Stimulated activated CD8-positive, alpha-beta memory T cell treated with anti-CD3 and anti-CD28 coated beads, Interleukin-7, amount 100 ng/mL, for 4 hours (primary cell): Measurements from ENCODE around the gene OAF.
A peak's percentile ranks its signal among the peaks of the same experiment; 100 is the strongest.

Experiments
- DNase-seq, 2 donors: peaks; one replicate each; pipeline ENCODE4 v3.0.0-alpha.2; 2020; ENCODE audit warnings: low read depth in 2 of 2

OAF gene

GRCh38 chr11:120183701-120184141 is 27.1 kb upstream of the OAF start:
- no peak for DNase-seq

- no peak for DNase-seq
Measured at GRCh38 chr11:120184371-120184945, 26.4 kb upstream of the OAF start.

DNA sequence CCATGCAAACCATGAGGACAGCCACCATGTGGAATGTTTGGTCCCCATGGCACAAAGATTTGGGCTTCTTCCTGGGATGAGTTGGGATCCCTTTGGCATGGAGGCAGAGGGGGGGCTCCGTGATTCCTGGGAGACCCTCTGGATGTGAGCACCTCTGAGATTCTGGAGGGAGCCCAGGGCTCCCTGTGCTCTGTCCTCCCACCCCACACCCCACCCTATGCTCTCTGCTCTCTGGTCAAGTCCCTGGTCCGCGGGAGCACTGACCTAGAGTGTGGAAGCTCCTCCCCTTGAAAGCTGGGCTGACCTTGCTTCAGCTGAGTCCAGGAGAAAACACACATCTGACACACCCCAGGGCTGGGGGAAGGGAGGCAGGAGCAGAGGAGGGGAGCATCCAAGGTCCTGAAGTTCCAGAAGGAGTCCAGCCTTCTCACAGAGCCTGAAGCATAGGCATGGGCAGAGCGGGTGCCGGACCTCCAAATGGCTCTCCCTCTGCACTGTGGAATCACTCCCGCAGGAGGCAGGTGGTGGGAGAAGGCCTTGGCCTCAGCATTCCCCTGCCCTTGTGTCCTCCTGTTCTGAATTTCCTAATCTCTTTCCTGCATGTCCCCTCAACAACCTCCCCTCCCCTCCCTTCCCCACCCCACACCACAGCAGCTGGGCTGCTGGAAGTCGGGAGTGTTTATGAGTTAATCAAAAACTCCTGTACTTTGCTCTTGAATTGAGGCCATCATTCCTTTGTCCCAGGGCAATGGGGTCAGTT is 25.7 kb upstream of the OAF start:
- DNase-seq: no peak

DNA sequence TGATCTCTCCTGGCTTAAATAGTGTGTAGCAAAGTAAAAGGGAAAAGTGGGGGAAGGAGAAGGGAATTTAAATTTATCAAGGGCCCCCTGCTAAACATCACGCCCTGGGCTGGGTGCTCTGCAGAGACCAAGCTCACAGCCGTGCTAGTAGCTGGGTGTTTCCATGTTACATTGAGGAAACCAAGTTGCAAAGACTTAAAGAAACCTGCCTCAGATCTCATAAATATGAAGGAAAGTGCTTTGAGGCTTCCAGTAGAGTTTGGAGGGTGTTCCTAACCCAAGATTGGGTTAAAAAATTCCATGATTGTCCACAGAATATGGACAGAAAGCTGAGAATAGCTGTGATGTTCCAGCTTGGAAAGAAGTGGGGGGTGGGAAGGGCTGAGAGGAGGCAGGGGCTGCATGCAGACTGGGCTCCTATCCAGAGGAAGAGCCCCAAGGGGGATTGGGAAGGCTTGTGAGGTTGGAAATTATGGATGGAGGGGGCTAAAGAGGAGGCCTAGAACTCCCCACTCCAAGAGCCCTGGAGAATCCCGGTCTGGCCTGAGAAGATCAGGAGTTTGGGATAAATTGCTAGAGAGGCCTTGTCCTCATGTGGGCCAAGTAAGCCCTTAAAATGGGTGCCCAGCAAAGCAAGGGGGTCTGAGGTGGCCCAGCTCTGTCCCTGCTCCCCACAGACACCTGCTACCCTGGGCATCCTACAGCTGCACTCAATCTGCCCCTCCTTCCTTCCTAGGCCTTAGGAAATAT is 25.0 kb upstream of the OAF start:
- no peak for DNase-seq

- no peak for DNase-seq
Measured at GRCh38 chr11:120186456-120186773, 24.4 kb upstream of the OAF start.

DNA sequence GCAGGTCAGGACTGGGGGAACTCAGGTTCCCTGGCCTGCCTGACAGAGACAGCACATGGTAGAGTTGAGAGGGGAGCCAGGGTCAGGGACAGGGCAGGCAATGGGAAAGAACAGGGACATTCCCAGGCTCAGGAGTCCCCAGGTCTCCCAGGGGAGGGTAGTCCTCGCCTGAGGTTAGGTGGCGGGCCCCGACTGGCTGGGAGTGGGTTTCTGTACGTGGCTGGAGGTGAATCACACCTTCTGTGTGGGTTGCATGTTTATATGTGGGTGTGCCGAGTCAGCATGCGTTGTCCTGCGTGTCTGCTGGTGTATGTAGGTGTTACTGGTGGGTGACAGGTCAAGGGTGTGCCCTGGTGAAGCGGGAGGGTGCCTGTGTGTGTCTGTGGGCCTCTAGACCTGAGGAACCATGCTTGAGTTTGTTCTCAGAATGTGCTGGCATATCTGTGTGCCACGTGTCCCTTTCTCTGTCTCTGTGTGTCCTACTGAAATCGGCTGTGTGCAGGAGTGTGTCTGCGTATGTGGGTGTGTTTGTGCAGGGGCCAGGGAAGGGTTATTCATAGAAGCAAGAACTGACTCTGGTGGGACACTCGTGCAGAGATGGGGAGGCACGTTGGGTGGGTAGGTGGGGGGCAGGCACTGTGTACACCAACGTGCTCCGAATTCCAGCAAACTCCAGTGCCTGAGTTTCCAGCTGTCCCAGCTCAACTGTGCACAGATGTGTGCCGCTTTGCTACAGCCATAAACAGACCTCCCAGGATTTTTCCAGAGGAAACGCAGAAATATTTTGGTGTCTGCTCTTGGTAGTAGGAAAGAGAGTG is 23.8 kb upstream of the OAF start:
- peak in 1 of 2 donors; percentile 10 for DNase-seq

GRCh38 chr11:120188371-120188770 is 22.5 kb upstream of the OAF start:
- DNase-seq: no peak

DNA sequence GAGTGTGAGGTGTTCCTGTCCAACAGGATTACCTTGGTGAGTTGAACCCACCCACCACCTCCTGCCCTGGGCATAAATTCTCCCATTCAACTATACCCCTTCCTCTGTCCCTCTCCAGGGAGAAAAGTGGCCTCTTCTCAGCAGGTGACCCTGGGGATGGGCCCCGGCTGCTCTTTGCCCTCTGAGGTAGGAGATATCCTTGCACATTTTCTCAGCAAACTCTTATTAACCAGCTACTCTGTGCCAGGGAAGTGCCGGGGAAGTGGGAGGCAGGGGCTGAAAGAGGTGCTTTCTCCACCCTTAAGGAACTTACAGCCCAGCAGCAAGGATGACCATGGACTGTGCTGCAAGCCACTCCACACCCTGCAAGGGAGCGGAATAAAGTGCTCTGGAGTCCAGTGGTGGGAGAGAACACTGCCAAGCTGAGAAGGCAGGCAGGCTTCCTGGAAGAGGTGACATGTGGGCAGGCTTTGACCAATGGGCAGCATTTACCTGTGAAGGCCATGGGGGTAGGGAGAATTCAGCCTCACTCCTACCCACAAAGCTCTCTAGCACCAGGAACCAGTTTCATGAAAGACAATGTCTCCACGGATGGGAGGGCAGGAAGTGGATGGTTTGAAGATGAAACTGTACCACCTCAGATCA is 21.9 kb upstream of the OAF start:
- no peak for DNase-seq

GRCh38 chr11:120191058-120191457 is 19.8 kb upstream of the OAF start:
- DNase-seq: no peak

DNA sequence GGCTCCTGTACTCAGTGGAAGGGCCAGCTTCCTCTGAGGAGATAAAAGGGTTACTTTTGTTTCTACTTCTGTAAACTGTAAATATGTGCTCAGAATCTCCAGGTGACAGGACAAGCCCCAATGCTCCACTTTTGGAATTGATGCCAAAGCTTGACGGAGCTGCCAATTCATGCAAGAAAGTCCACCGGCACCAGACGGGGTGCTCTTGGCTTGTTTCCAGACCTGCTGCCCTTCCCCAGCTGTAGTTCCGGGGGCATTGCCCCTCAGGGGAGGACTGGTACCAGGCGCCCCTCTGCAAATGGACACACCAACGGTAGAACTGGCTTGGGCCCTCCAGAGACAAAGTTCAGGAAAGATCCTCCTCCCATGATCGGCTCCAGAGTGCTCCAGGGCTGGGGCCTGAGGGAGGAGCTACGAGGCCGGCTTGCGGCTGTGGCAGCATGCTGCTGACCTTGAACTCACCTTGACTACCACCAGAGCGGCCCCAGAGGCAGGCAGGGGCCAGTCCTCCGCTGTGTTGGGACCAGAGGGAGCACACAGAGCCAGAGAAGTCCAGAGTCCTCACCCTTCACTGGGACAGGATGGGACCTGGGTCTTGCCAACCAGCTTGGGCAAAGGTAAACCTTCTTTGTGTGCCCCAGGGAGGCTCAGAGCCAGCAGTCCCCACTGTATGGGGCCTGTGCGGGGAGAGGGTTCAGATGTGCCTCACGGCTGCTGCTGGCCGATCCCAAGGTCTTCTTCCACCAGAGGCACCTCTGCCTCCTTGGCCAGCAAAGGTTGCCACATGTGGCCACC is 17.8 kb upstream of the OAF start:
- DNase-seq: no peak

DNA sequence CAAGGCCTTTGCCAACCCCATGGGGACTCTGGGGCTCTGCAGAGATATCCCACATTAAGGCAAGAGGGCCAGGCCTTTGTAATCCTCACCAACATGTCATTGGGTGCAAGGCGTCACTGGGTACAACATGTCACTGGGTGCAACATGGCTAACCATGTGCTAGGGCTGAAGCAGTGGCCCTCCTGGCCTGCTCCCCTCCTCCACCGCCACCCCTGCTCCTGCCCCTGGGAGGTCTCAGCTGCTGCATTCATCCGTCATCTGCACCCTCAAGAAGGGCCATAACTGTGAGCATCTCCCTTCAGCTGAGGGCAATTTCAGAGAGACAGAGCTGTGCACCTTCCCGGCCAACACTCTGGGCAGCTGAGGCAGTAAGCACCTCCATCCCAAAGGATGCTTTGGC is 16.7 kb upstream of the OAF start:
- DNase-seq: no peak

DNA sequence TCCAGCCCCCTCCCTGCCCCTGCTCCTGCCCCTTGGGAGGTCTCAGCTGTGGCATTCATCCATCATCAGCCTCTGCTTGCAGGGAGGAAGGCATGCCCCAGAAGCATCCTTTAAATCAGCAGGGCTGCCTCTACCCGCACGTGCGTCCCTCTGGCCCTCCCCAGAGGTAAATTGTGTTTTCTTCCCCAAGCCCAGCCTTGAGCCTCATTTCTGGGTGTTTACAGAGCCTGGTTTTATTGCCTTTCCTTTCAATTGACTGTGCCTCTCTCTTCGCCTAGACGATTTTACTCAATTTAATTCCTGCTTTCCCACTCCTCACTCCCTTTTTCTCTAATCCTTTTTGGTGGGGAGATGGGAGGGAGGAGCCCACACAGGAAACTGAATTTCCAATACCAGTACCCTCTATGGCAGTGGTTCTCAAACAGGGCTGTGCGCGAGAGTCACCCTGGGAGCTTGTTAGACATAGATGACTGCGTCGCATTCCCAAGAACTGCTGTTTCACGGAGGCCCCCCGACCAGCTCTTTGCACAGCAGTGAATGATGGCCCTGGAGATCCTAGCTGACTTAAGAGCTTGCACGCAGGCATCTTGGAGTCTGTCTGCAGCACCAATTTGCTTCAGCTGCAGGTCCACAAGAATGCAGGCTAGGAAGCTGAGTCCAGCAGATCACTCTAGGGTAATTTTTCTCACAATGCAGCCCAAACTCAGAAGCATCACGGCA is 15.1 kb upstream of the OAF start:
- DNase-seq: no peak

GRCh38 chr11:120196826-120197225 is 14.0 kb upstream of the OAF start:
- DNase-seq: no peak

GRCh38 chr11:120197251-120197891 is 13.5 kb upstream of the OAF start:
- DNase-seq: no peak

DNA sequence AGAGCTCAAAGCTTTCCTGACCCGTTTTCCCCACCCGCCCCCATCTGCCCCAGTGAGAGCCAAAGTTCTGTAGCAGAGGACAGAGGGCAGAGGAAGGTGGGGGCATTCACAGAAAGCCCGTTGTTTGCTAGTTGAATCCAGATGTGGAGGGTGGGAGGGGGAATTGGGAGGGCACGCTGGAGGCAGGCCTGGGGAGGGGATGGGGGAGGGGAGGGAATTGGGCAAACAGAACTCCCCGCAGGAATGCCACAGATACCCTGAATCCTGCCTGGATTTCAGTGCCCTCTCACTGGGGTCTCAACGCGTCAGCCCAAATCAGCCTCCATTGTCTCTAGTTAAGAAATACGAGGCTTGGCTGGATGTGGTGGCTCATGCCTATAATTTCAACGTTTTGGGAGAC is 12.9 kb upstream of the OAF start:
- DNase-seq: no peak

DNA sequence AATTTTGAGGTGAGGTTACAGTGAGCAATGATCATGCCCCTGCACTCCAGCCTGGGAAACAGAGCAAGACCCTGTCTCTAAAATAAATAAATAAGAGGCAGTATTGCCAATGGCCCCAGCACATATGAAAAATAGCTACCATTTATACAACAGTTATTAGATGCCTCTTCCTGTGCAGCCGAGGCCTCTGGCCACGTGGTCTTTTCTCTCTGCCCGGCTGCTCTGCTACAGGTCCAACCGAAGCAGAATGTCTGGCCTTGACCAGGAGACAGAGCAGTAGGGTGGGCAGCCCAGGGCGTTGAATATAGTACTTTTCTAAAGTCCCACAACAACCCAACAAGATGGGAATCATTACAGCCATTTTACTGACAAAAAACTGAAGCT is 12.4 kb upstream of the OAF start:
- DNase-seq: no peak

DNA sequence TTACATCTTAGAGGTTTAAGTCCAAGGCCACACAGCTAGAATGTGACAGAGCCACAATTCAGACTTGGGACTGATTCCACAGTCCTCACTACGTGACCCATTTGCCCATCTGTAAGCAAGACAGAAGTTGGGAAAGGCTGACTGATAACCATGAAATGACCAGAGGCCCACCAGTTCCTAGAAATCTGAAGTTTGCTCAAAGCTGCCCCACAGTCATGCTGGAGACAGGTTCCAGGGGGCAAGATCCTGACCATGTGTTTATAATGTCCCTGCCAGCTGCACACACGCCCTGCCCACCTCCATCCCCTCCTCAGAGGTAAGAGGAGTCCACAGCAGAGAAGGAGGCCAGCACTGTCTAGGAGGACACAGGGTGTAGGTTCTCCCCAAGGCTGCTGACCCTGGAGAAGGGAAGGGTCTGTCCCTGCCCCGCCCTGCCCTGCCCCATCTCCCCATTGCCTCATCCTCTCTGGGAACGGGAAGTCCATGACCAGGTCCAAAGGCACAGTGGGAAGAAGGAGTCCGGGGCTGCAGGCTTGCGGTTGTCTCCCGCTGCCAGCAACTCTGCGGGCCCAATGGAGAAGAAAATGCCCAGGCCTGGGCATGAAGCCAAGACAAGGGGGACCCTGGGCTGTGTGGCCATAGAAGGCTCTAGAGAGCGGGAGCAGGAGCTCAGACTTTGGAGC is 11.9 kb upstream of the OAF start:
- DNase-seq: no peak

GRCh38 chr11:120199613-120200012 is 11.2 kb upstream of the OAF start:
- DNase-seq: no peak

GRCh38 chr11:120200677-120201076 is 10.2 kb upstream of the OAF start:
- DNase-seq: no peak
